ENCODE results near the gene CLSTN2. TPM values are rescaled to one million over a fixed set of nuclear protein-coding genes. Genes with fewer than 3 reads are reported as not detected.

The CLSTN2 gene
- polyA plus RNA-seq, 3 donors = not detected

DNA sequence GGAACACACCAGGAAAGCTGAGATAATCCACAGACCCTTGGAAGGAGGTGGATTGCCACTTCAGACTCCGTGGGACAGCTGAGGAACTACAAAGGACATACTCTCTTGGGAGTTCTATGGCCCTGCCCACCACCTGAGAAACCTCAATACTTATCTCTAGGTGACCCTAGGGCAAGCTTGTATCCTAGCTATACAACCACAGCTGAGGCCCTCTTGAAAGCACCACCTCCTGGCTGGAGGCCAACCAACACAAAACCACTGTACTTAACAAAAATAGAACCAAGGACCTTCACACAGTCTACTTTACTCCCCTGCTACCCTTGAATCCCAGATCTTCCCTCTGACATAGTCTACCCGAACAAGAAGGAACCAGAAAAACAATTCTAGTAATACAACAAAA is 682.1 kb downstream of the CLSTN2 start:
- Histone ChIP-seq H3K9me3 (replicated peaks in 1 of 2; ENCODE audit: control insufficient read depth in 1 of 2, insufficient read depth in 1 of 2, low read length in 2 of 2) (peaks cover 0 to 4% of the 10 kb centered on the region in 2 donors), H3K4me1 (ENCODE audit: control insufficient read depth in 1 of 2, insufficient read depth in 2 of 2, low read length in 2 of 2) (no peaks in the 10 kb centered on the region), H3K36me3 (replicated peaks in 1 of 2; ENCODE audit: control insufficient read depth in 1 of 2, insufficient read depth in 2 of 2, low read length in 2 of 2) (no peaks in the 10 kb centered on the region), H2AFZ (ENCODE audit: insufficient read depth, low read depth, low read length, poor library complexity, severe bottlenecking) (no peak overlapping the region), H3K79me2 (ENCODE audit: insufficient read depth, low read length) (no peaks in the 10 kb centered on the region), H3K4me2 (replicated peaks; ENCODE audit: extremely low read depth, low read length, poor library complexity, severe bottlenecking) (no peak overlapping the region), H3K9ac (ENCODE audit: insufficient read depth, low read length, poor library complexity, severe bottlenecking) (no peak overlapping the region), H3K27me3 (ENCODE audit: control insufficient read depth in 2 of 2, insufficient read depth in 2 of 2, low read length in 2 of 2) (no peaks in the 10 kb centered on the region), H3K27ac (ENCODE audit: low read depth in 1 of 2, low read length in 2 of 2) (no peak overlapping the region), H4K20me1 (ENCODE audit: insufficient read depth, low read length) (no peaks in the 10 kb centered on the region), H3K4me3 (replicated peaks in 1 of 3; ENCODE audit: low read depth in 2 of 3, low read length in 3 of 3) (no peak overlapping the region)
- 59% methylated on average over 2 of the region's 2 CpGs for WGBS (ENCODE audit: insufficient coverage)
- no peaks in the 10 kb centered on the region for H3K36me3 Mint-ChIP-seq
- H3K4me1 Mint-ChIP-seq = no peaks in the 10 kb centered on the region
- no peak overlapping the region for H3K4me3 Mint-ChIP-seq
- TF ChIP-seq, protein P1, sequence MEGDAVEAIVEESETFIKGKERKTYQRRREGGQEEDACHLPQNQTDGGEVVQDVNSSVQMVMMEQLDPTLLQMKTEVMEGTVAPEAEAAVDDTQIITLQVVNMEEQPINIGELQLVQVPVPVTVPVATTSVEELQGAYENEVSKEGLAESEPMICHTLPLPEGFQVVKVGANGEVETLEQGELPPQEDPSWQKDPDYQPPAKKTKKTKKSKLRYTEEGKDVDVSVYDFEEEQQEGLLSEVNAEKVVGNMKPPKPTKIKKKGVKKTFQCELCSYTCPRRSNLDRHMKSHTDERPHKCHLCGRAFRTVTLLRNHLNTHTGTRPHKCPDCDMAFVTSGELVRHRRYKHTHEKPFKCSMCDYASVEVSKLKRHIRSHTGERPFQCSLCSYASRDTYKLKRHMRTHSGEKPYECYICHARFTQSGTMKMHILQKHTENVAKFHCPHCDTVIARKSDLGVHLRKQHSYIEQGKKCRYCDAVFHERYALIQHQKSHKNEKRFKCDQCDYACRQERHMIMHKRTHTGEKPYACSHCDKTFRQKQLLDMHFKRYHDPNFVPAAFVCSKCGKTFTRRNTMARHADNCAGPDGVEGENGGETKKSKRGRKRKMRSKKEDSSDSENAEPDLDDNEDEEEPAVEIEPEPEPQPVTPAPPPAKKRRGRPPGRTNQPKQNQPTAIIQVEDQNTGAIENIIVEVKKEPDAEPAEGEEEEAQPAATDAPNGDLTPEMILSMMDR (IDR thresholded peaks at IDR 0.05) = no peak
- intact Hi-C loops (cut with micrococcal nuclease) = no loop called here
- peaks cover 0 to 10% (median 1%) of the 10 kb centered on the region in 7 donors for H3K9me3 Mint-ChIP-seq
- no peak overlapping the region for H3K27ac Mint-ChIP-seq
- H3K27me3 Mint-ChIP-seq (ENCODE audit: low read depth in 3 of 3) = peaks cover 0 to 4% (median 1%) of the 10 kb centered on the region in 3 donors
- DNase-seq = no peak

DNA sequence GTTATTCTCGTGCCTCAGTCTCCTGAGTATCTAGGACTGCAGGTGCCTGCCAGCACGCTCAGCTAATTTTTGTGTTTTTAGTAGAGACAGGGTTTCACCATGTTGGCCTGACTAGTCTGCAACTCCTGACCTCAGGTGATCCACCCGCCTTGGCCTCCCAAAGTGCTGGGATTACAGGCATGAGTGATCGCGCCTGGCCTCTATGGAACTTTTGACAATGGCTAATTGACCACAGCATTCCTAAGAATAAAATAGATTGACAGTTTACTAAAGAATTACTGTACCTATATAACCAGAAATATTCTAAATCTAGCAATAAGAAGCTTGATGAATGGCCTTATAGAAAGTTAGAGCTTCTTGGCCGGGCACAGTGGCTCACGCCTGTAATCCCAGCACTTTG is 691.9 kb downstream of the CLSTN2 start:
- intact Hi-C loops (cut with micrococcal nuclease) = no loop called here
- Histone ChIP-seq H4K20me1 (ENCODE audit: insufficient read depth, low read length) (no peaks in the 10 kb centered on the region), H3K79me2 (ENCODE audit: insufficient read depth, low read length) (no peaks in the 10 kb centered on the region), H3K4me3 (replicated peaks in 1 of 3; ENCODE audit: low read depth in 2 of 3, low read length in 3 of 3) (no peak overlapping the region), H3K4me1 (ENCODE audit: control insufficient read depth in 1 of 2, insufficient read depth in 2 of 2, low read length in 2 of 2) (no peaks in the 10 kb centered on the region), H3K9me3 (replicated peaks in 1 of 2; ENCODE audit: control insufficient read depth in 1 of 2, insufficient read depth in 1 of 2, low read length in 2 of 2) (no peaks in the 10 kb centered on the region), H3K9ac (ENCODE audit: insufficient read depth, low read length, poor library complexity, severe bottlenecking) (no peak overlapping the region), H2AFZ (ENCODE audit: insufficient read depth, low read depth, low read length, poor library complexity, severe bottlenecking) (no peak overlapping the region), H3K27me3 (ENCODE audit: control insufficient read depth in 2 of 2, insufficient read depth in 2 of 2, low read length in 2 of 2) (no peaks in the 10 kb centered on the region), H3K36me3 (replicated peaks in 1 of 2; ENCODE audit: control insufficient read depth in 1 of 2, insufficient read depth in 2 of 2, low read length in 2 of 2) (no peaks in the 10 kb centered on the region), H3K4me2 (replicated peaks; ENCODE audit: extremely low read depth, low read length, poor library complexity, severe bottlenecking) (no peak overlapping the region), H3K27ac (ENCODE audit: low read depth in 1 of 2, low read length in 2 of 2) (no peak overlapping the region)
- Mint-ChIP-seq H3K4me1 (no peaks in the 10 kb centered on the region), H3K27ac (no peak overlapping the region), H3K36me3 (no peaks in the 10 kb centered on the region), H3K27me3 (ENCODE audit: low read depth in 3 of 3) (peaks cover 1 to 6% (median 2%) of the 10 kb centered on the region in 3 donors), H3K4me3 (no peak overlapping the region), H3K9me3 (peaks cover 0 to 2% (median 0%) of the 10 kb centered on the region in 7 donors)
- 92% methylated on average over 2 of the region's 7 CpGs for WGBS (ENCODE audit: insufficient coverage)
- TF ChIP-seq, protein P1 (IDR thresholded peaks at IDR 0.05) = no peak
- DNase-seq = no peak

Small RNA genes within 50 kb of the gene (small RNA-seq; reads per million reads assigned to genes)
- not detected for gene AC048346.1 (ENCODE audit: insufficient read length, low read depth)
